Activated CD4-positive, alpha-beta T cell treated with anti-CD3 and anti-CD28 coated beads, Interleukin-2, amount 50 U/mL, for 4 hours (primary cell): ENCODE measurements around the gene SZRD1.

Experiments
- DNase-seq, 2 experiments: peaks; one replicate each; pipeline ENCODE4 v3.0.0-alpha.2; 2020

Gene SZRD1

DNA sequence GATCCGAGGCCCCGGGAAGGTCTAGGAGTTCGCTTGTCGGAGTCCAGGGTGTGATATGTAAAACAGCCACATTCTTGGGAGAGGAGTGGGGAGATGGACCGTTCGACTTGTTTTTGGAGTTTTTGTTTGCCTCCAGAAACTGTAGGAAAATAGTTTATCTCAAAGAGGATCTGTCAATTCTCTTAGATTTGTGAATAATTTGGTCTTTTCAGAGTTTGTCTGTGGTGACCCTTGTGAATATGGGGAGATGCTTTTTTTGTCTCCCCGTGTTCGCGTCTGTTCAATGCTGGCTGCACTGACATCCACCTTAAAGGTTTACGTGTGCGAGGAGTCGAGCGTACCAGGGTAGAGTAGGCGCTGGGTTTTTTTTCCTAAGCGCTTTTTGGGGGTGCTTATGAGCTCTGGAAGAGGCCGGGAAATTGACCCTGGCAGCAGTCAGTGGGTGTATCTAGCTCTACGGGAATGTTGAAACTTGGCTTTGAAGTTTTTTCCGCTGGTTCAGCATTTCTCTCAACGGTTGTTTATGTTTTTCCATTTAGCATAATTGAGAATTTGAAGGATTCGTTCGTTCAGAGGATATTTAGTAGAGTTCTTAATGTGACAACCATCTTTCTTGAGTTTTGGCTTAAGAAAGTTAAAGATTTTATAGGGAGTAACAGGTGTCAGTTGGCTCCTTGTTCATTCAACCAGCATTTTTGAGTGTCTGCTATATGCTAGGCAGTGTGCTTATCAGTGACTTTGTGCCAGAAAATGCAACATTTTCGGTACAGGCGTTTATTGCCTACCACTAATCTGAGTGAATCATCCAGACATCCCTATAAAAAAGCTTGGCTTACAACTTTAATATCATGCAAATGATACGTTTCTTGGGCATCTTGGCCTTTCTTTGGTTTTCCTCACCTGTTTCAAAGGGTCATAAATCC is 1.2 kb downstream of the SZRD1 start:
- no peak for DNase-seq

DNA sequence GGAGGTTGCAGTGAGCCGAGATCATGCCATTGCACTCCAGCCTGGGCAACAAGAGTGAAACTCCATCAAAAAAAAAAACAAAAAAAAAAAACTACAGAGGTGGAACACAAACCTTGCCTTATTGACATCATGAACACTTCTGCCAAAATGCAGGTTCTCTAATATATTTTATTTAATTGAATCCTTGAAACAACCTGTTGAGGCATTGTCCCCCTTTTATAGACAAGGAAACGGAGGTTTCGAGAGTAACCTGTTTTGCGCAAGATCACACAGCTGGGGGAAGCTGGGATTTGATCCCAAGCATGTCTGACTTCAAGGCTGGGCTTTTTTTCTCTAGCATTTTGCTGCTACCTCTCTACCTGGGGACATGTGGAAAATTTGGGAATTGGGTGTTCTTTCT is 2.8 kb downstream of the SZRD1 start:
- no peak for DNase-seq

DNA sequence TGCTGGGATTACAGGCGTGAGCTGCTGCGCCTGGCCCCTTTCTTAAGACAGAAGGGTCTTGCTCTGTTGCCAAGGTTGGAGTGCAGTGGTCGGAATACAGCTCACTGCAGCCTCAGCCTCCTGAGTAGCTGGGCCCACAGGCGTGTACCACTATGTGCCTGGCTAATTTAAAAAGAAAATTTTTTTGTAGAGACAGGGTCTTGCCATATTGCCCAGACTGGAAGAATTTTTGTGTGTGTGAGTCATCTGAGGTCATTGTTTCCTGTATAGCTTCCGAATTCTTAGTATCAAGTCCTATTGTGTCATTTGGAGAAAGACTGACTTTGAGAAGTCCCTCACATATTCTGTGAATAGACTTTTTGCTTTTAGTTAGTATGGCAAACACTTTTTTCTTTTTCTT is 4.7 kb downstream of the SZRD1 start:
- no peak for DNase-seq

DNA sequence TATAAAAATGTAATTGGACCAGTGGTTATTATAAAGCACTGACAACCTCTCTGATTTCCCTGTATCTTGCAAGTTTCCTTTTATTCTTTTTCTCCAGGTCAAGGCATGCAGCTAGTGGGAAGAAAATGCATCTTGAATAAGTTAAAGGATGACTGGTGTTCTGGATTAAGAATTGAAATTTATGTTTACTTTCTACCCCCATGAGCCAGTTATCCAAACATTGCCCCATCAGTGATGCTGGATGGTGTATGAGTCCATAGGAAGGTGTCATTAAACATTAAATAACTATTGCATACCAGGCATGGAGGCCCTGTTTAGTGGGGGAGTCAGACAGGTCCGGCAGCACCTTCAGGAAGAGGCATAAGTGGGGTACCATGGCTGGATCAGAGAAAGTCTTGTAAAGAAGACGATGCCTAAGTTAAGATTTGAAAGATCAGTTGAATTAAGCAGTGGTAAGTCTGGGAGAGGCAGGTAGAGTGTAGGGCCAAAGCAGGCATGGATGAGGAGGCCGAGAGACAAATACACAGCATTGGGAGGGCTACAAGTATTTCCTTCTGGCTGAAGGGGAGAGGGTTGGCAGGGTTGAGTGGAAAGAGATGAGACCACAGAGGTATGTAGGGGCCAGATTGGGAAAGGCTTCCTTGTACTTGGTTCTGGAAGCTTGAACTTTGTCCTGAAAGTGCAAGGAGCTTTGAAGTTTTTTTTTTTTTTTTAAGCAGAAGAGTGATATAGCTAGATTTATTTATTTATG is 5.7 kb downstream of the SZRD1 start:
- DNase-seq = no peak

DNA sequence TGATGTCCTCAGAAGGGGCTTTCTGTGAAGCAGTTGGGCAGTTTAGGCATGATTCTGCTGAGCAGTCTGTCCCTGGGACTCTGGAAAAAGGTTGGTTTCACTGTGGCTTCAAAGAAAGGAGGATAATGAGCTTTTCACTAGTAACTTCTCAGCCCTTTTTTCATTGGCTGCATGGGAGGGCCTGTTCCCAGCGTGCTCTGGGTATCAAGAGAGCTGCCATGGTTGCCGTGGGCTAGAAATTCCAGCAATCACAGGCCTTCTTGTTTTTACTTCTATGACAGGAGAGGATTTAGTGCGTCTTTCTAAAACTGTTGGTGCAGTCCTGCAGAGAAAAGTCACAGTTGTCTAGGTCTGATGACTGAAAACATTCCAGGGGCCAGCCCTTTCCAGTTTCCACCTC is 7.2 kb downstream of the SZRD1 start:
- no peak for DNase-seq

DNA sequence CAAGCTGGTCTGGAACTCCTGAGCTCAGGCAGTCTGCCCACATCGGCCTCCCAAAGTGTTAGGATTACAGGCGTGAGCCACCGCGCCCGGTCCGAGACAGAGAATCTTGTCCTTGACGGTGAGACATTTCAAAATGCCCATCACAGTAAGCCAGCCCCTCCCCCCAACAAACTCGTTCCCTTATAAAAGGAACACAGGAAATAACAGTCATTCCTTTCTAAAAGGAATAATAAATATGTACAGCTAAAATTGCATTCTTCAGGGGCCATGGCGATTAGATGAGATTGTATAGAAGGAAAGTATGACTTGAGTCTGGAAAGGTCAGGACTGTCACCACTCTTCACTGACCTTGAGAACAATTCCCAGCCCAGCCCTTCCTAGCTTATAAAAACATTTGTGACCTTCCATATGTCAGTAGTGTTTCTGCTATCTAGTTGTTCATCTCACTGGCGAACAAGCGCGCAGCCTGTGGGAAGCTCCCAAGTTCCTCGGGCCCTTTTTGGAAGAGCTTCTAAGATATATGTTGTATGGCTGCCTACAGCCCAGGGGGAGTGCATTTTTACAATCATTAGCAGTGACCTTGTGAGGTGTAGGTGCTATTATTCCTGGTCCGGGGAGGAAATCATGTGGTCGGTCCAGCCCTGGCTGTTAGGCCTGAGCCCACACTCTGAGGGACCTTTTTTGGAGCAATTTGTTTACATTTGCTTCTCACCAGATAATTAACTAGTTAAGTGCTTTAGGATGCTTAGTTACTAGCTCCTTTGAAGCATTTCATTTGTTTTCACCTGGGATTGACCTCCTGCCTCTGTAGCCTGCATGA is 8.7 kb downstream of the SZRD1 start:
- DNase-seq = no peak

DNA sequence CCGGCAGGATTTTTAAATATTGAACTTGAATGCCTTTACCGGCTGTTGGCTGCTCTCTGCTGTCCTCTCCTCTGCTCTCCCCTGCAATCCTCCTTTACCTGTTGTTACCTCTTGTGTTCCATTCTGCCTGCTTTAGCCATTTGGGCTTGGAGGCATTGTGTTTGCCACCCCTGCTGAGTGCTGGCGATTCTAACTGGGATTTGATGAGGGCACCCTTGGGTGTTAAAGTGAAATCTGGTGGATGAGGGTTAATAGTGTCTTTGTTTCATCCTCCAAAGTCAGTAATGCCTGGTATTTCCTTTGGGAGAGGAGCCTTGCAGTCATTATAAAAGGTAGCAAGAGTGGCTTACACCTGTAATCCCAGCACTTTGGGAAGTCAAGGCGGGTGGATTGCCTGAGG is 9.9 kb downstream of the SZRD1 start:
- no peak for DNase-seq

DNA sequence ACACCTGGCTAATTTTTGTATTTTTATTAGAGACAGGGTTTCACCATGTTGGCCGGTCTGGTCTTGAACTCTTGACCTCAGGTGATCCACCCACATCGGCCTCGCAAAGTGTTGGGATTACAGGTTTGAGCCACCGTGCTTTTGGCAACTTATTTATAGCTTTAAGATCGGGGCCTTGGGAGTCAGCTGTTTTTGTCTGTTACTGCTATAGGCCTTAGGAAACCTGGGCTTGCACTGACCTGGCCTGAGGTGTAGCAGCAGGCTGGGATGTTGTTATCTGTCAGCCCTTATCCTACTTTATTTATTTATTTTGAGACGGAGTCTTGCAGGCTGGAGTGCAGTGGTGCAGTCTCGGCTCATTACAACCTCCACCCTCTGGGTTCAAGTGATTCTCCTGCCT is 11.4 kb downstream of the SZRD1 start:
- DNase-seq = no peak

DNA sequence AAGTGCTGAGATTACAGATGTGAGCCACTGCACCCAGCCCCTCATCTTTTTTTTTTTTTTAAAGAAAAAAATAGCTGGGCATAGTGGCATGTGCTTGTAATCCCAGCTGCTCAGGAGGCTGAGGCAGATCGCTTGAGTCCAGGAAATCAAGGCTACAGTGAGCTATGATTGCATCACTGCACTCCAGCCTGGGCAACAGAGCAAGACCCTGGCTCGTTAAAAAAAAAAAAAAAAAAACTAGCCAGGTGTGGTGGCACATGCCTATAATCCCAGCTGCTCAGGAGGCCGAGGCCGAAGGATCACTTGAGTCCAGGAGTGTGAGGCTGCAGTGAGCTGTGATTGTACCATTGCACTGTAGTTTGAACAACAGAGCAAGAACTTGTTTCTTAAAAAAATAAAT is 13.8 kb downstream of the SZRD1 start:
- DNase-seq = no peak

DNA sequence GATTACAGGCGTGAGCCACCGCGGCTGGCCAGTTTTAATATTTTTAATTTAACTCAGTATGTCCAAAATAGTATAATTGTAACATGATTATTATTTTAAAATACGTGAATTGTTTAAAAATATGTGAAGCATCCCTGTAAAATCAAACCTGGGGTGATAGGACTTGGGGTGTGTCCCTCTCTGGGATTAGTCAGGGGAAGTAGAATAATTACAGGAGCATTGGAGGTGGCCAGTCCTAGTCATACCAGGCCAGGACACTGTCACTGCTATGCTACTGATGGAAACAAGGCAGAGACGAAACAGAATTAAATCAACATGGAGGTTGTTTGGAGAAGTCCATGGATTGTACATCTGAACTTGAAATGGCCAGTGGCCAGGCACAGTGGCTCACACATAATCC is 16.8 kb downstream of the SZRD1 start:
- DNase-seq = no peak

DNA sequence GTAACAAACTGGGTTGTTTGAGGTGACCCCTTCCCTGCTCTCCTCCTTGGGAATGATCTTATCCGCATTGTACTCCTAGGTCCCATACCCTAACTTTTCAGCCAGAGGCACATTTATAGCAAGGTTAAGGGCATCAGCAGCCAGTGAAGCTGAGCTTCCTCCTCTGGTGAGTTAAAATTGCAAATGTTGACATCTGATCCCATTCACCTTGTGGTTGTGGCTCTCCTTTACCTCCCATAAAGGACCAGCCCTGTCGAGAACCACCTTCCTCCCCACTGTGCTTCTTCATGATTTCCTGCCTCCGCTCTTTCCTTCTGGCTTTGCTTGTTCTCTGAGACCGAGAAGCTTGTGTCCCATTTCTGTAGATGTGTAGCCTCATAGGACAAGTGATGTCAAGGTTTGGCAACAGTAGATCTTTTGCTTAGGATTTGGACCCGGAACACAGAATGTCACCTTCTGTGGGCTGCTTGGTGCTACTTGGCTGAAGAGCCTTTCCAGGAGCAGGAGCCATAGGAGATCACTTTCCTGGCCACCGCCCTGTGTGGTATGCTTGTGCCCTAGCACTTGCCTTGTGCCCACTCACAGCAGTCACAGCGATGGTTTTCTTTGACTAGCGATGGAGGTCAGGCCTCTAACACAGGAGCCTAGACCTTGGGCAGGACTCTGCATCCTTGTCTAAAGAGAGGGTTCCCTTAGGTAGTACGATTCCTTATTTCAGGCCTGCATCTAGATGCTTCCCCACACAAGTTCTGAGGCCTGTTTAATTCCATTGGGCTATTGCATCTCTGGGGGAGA is 18.8 kb downstream of the SZRD1 start:
- DNase-seq = no peak

DNA sequence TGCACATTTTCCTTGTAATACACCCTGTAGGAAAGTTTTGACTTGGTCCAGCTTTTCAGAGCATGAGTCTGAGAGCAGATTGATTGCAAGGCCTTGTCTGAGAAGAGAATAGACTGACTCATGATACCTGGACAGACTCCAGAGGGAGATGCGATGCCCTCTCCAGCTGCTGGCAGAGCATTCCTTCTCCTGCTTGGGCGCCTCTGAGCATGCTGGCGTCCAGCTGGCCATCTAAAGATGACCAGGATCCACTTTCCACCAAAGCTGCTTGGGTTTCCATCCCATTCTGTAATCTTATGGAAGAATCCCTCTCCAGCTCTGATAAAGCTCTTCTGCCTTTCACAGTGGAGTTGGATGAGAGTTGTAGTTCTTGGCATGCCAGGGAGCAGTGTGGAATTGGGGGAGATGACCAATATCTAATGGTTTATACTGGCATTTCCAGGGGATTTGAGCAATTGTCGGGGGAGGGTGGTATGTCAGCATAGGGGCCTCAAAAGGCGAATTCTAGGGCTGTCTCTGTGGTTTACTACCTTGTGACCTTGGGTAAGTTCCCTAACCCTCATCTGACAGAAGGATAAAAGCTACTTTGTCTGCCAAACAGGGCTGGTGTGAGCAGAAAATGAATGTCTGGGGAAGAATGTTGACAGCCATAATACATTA is 19.5 kb downstream of the SZRD1 start:
- DNase-seq = no peak

DNA sequence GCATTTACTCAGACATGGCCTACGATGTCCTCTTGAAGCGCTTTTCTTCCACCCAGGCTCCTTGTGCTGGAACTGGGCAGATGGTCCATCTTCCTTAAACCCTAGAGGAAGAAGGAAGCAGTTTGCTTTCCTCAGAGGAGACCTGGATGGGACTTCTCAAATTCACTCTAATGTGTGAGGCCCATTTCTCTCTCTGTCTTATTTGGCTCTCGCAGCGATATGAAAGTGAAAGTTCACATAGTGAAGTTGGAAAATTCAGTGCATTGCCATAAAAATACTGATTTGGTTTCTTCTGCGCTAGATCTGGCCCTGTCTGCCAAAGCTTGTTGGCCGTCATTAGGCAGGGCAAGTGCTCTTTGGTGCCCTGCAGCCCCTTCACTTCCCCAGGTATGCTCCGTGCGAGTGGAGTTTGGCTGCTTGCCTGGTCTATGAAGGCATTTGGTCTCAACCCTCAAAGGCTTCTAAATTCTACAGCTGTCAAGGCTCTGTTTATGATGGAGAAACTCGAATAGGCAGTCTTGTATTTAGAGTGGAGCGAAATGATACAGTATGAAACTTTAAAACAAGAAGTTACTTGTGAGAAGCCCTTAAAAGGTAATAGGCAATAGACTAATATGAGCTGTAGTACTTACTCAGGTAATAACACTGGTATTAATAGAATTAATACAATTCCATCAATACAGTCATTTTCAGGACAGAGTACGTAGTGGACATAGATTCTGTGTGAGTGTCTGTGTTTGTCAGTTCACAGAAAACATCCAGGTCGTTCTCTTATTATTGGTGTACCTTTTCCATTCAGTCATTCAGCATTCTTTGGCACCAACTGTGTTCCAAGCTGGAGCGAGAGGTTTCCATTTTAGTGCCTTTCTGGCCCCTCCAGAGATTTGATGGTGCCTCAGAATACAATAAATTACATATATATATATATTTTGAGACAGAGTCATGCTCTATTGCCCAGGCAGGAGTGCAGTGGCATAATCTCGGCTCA is 20.5 kb downstream of the SZRD1 start:
- no peak for DNase-seq

DNA sequence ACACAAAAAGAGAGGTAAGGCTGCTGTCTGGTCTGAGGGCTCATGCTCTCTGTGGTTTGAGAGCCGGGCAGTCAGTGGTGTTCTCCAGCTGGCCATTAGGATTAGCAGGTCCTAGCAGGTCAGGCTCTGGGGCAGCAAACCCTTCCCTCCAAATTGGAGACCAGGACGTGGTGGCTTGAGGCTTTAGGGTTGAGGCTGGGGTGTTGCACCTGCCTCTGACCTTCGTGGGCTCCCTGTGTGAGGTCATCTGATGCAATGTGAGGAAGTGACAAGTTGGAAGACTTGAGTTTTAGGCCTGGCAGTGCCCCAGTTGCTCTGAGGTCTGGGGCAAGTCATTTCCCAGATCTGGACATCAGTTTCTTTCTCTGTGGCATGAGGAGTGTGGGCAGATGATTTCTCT is 24.4 kb downstream of the SZRD1 start:
- no peak for DNase-seq

DNA sequence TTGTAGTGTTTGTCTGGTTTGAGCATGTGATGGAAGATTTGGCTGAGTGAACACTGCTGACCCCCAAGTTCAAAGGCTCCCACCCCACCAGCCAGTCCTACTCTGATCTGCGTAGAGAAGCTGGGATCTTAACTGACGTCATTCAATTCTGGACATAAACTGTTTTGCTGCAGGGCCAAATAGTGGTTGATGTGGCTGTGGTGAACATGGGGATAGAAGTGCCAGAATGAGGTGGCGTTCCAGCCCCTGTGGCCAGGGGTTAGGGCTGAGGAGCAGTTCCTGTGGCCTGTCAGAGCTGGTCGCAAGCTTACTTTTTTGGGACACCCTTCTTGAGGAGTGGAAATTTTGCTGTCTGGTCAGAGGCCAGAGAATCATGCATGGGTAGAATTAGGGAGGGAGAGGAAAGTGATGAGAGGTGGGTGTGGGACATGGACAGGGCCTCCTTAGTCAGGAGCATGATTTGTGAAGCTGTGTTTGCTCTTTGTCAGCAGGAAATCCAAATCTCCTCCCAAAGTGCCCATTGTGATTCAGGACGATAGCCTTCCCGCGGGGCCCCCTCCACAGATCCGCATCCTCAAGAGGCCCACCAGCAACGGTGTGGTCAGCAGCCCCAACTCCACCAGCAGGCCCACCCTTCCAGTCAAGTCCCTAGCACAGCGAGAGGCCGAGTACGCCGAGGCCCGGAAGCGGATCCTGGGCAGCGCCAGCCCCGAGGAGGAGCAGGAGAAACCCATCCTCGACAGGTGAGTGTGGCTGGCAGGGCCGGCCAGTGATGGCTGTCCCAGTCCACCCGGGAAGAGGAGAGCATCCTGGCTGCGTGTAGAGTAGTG is 25.9 kb downstream of the SZRD1 start:
- DNase-seq = no peak

DNA sequence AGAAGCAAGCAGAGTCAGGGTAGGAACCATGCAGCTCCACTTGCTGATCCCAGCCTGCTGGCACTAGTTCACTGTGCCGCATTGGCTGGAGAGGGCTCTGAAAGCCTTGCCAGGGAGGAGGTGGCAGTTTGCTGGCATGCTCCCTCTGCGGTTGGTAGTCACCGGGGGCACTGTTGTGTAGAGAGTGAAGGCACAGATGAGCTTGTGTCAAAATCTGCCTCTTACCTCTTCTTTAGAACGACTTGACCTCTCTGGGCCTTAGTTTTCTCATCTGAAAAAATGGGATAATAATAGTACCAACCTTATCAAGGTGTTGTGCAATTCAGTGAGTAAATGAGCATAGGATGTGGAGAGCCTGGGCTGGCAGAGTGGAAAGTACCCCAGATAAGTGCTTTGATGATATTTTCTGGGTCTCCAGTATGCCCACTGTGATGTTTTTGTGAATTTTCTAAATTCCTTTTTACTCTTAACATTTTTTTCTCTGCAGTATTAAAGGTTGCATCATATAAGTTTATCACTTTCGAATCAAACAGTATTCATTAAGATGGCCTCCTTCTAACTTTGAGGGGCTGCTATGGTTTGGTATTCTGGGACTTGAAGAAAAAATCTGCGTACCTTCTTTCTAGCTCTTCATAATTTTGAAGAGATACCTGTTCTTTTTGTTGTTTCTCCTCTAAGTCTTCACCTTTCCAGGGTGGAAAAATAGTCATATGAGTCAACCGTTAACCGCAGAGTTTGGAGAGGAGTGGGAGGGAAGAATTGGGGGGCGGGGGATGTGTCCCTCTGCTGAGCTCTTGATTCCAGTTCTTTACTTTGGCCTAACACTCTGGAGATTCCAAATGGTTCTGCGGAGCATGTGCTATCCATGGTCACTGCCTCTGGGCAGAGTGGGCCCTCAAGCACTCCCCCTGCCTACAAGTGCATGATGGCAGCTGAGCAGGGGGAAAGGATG is 26.8 kb downstream of the SZRD1 start:
- DNase-seq = no peak

DNA sequence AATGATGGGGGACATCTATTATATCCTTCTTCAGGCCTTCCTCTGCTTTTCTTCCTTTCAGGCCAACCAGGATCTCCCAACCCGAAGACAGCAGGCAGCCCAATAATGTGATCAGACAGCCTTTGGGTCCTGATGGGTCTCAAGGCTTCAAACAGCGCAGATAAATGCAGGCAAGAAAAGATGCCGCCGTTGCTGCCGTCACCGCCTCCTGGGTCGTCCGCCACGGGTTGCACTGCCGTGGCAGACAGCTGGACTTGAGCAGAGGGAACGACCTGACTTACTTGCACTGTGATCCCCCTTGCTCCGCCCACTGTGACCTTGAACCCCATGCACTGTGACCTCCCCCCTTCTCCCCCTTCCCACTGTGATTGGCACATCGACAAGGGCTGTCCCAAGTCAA is 27.9 kb downstream of the SZRD1 start:
- DNase-seq = no peak

DNA sequence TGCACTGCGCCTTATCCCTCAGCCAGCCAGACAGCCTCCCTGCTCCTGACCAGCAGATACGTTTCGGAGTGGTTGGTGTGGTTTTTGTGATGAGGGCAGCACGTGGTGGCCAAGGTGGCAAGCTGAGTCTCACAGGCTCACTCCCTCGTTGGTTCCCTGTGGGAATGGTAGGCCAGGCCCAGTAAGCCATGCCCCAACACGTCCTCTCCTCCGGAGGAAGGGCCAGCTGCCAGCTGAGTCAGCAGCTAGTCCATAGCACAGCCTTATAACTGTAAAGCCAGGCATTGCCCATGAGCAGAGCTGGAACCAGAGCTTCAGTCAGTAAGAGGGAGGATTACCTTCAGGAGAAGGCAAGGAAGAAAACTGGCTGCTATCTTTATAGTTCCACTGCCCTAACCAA is 29.5 kb downstream of the SZRD1 start:
- no peak for DNase-seq

DNA sequence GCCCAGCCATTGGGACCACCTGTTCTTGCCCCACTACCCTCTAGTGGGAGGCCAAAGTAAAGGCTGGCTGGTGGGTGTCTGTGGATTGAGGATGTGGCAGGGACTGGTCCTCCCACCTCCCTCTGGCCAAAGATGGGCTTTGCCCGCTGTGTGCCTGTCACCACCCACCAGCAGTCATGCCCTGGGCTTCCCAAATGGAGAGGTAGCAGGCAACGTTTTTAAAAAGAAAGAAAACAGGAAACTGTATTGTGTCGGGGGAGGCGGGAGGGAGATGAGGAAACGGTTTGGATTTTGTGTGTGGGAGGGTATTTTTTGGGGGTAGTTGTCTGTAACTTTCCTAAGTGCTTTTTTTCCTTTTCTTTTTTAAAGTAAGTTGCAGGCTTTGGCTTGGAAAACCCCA is 30.1 kb downstream of the SZRD1 start:
- DNase-seq = no peak
